ENCODE data around the gene HNRNPUL1.

The HNRNPUL1 gene

DNA sequence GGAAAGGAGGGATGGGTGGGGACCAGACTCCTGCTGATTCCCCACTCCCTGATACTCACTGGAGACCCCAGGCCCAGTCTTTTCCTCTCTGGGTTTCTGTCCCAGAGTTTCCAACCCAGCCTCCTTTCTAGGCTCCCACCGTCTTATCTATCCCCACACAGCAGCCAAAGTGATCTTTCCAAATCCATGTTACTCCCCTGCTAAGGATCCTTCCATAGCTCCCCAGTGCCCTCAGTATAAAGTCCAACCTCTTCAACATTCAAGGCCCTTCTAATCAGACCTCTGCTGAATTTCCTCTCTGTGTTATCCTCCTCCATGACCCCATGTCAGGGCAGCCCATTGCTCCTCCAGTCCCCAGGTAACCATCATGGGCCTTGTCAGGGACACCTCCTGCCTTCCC is 90.9 kb downstream of the HNRNPUL1 start:
- no peak for DNase-seq

- no peak for DNase-seq
Measured at GRCh38 chr19:41355802-41356201, 91.6 kb downstream of the HNRNPUL1 start.

DNA sequence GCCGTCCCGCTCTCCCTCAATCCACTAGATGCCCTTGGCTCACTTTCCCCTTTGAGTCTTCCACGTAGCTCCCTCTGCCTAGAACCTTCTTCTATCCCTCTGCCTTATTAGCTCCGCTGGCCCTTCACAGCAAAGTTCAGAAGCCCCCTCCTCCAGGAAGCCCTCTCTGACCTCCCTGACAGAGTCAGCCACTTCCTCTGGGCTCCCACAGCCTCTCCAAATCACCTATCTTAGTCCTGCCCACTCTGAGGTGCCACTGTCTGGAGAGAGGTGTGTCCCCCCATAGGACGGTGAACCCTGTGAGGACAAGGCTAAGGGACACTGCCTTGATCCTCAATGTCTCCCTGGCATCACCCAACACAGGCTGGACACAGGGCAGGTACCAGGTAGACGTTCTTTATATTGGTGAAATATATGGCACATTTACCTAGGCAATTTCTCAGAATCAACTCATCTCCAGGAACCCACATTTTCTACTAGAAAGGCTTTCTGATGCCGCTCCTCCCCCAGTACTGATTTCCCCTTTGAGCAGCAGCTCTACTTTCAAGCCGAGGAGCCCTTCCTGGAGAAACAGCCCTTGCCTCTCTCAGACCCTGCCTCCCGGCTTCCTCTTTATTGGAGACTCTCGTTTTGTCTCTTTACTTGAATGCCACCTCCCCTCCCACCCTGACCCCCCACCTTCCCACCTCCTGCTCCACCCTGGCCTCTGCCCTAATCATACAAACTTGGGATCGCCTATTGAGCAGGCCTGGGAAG is 93.0 kb downstream of the HNRNPUL1 start:
- DNase-seq, result peak; percentile 69 to 81

All from CD4-positive, alpha-beta T cell treated with Interferon alpha-2 for 1 hour (primary cell).